ENCODE measurements around the gene BAZ2B.

BAZ2B gene

DNA sequence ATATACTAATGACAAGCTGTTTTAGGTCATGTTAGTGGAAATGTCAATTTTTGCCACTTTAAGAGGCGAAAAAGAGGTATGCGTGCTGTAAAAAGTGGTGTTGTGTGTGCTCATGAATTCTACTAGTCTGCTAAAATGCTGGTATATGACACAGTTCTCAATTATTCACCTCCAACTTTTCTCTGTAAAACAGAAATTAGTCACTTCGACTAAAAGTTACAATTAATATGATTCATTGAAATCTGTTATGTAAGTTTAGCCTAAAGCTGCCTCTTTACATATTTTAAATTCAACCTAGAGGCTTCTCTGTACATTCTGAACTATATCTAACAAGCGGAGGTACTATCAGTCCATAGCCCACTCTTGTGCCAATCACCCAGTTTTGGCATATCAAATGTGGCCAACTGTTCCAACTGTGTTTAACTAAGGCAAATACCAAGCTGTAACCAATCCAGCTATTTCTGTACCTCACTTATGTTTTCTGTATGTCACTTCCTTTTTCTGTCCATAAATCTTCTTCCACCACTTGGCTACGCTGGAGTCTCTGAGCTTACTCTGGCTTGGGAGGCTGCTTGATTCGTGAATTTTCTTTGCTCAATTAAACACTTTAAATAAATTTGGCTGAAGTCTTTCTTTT lies 20.8 kb downstream of the BAZ2B start:
- H3K79me2 ChIP-seq (ENCODE audit: insufficient read depth, low read length): no peaks in the 10 kb centered on the region

DNA sequence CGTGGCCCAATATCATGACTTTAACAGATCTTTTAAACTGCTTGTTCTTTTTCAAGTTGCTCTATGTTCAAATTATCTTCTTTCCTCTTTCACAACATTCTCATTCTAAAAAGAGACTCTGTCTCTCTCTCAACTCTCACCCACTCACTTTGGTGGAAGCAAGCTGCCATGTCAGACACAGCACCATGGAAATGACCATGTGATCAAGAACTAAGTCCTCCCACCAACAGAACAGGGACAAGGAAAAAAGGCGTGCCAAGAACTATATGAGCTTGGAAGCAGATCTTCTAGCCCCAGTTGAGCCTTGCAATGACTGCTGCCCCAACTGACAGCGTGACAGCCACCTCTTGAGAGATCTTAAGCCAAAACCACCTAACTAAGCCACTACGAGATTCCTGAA lies 23.9 kb downstream of the BAZ2B start:
- Histone ChIP-seq H3K27ac (ENCODE audit: low read depth, low read length, poor library complexity, severe bottlenecking) (no peak overlapping the region), H3K4me1 (ENCODE audit: insufficient read depth, low read length, severe bottlenecking) (no peaks in the 10 kb centered on the region), H3K4me3 (ENCODE audit: low read depth, low read length, poor library complexity, severe bottlenecking) (no peak overlapping the region), H3K36me3 (ENCODE audit: insufficient read depth, low read length) (no peaks in the 10 kb centered on the region), H3K4me2 (ENCODE audit: low read length) (no peak overlapping the region), H3F3A (ENCODE audit: insufficient read depth, low read length) (no peaks in the 10 kb centered on the region), H3K9ac (ENCODE audit: low read length) (no peak overlapping the region), H3K9me2 (ENCODE audit: low read depth, low read length) (no peaks in the 10 kb centered on the region), H2AFZ (ENCODE audit: low read length) (no peak overlapping the region), H4K20me1 (ENCODE audit: insufficient read depth, low read length) (no peaks in the 10 kb centered on the region), H3K27me3 (ENCODE audit: insufficient read depth, low read length) (no peaks in the 10 kb centered on the region), H3K79me2 (ENCODE audit: insufficient read depth, low read length) (no peaks in the 10 kb centered on the region), H3K9me3 (ENCODE audit: low read length) (no peaks in the 10 kb centered on the region)
- TF ChIP-seq, protein P1, sequence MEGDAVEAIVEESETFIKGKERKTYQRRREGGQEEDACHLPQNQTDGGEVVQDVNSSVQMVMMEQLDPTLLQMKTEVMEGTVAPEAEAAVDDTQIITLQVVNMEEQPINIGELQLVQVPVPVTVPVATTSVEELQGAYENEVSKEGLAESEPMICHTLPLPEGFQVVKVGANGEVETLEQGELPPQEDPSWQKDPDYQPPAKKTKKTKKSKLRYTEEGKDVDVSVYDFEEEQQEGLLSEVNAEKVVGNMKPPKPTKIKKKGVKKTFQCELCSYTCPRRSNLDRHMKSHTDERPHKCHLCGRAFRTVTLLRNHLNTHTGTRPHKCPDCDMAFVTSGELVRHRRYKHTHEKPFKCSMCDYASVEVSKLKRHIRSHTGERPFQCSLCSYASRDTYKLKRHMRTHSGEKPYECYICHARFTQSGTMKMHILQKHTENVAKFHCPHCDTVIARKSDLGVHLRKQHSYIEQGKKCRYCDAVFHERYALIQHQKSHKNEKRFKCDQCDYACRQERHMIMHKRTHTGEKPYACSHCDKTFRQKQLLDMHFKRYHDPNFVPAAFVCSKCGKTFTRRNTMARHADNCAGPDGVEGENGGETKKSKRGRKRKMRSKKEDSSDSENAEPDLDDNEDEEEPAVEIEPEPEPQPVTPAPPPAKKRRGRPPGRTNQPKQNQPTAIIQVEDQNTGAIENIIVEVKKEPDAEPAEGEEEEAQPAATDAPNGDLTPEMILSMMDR (IDR thresholded peaks at IDR 0.05; ENCODE audit: low read length): no peak
- no peak for TF ChIP-seq EZH2 (IDR thresholded peaks at IDR 0.05; ENCODE audit: borderline replicate concordance, low read length)

More for the DNA sequence above, 20.8 kb downstream of the BAZ2B start:
- H3K9ac ChIP-seq (ENCODE audit: low read length): no peak overlapping the region
- no peaks in the 10 kb centered on the region for H3K27me3 ChIP-seq (ENCODE audit: insufficient read depth, low read length)
- no peaks in the 10 kb centered on the region for H3K4me1 ChIP-seq (ENCODE audit: insufficient read depth, low read length, severe bottlenecking)
- no peak overlapping the region for H3K4me3 ChIP-seq (ENCODE audit: low read depth, low read length, poor library complexity, severe bottlenecking)
- no peak overlapping the region for H3K27ac ChIP-seq (ENCODE audit: low read depth, low read length, poor library complexity, severe bottlenecking)
- H3K9me2 ChIP-seq (ENCODE audit: low read depth, low read length): no peaks in the 10 kb centered on the region
- TF ChIP-seq, protein P1 (IDR thresholded peaks at IDR 0.05; ENCODE audit: low read length): no peak
- TF ChIP-seq EZH2 (IDR thresholded peaks at IDR 0.05; ENCODE audit: borderline replicate concordance, low read length): no peak
- H2AFZ ChIP-seq (ENCODE audit: low read length): no peak overlapping the region
- no peaks in the 10 kb centered on the region for H3F3A ChIP-seq (ENCODE audit: insufficient read depth, low read length)
- no peak overlapping the region for H3K4me2 ChIP-seq (ENCODE audit: low read length)
- H3K36me3 ChIP-seq (ENCODE audit: insufficient read depth, low read length): no peaks in the 10 kb centered on the region
- H4K20me1 ChIP-seq (ENCODE audit: insufficient read depth, low read length): no peaks in the 10 kb centered on the region
- H3K9me3 ChIP-seq (ENCODE audit: low read length): no peaks in the 10 kb centered on the region

DNA sequence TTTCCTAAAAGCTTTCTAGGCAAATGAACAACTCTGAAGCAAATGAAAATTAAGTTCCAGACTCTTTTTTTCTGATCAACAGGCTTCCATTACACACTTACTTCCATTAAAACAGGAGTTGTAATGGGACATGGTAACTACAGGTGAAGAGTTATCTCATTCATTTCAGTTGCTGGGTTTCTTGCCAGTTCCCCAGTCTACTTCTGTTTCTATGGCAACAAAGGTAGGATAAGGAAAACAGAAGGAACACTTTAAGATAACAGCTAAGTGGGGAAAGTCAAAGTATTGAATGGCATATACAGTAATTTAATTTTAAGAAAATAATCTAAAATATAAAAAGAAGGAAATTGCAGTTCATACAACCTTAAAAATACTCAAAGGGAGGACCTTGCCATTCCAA lies 25.1 kb downstream of the BAZ2B start:
- Histone ChIP-seq H3F3A (ENCODE audit: insufficient read depth, low read length) (no peaks in the 10 kb centered on the region), H3K4me3 (ENCODE audit: low read depth, low read length, poor library complexity, severe bottlenecking) (no peak overlapping the region), H3K9me2 (ENCODE audit: low read depth, low read length) (no peaks in the 10 kb centered on the region), H3K9me3 (ENCODE audit: low read length) (no peaks in the 10 kb centered on the region), H3K27me3 (ENCODE audit: insufficient read depth, low read length) (no peaks in the 10 kb centered on the region), H3K4me2 (ENCODE audit: low read length) (no peak overlapping the region), H3K27ac (ENCODE audit: low read depth, low read length, poor library complexity, severe bottlenecking) (no peak overlapping the region), H3K9ac (ENCODE audit: low read length) (no peak overlapping the region), H4K20me1 (ENCODE audit: insufficient read depth, low read length) (no peaks in the 10 kb centered on the region), H3K36me3 (ENCODE audit: insufficient read depth, low read length) (no peaks in the 10 kb centered on the region), H3K79me2 (ENCODE audit: insufficient read depth, low read length) (no peaks in the 10 kb centered on the region), H2AFZ (ENCODE audit: low read length) (no peak overlapping the region), H3K4me1 (ENCODE audit: insufficient read depth, low read length, severe bottlenecking) (no peaks in the 10 kb centered on the region)
- TF ChIP-seq, protein P1 (IDR thresholded peaks at IDR 0.05; ENCODE audit: low read length): no peak
- no peak for TF ChIP-seq EZH2 (IDR thresholded peaks at IDR 0.05; ENCODE audit: borderline replicate concordance, low read length)
